ENCODE data around the gene PPP1R16B.
A peak's percentile ranks its signal among the peaks of the same experiment; 100 is the strongest.

The PPP1R16B gene

DNA sequence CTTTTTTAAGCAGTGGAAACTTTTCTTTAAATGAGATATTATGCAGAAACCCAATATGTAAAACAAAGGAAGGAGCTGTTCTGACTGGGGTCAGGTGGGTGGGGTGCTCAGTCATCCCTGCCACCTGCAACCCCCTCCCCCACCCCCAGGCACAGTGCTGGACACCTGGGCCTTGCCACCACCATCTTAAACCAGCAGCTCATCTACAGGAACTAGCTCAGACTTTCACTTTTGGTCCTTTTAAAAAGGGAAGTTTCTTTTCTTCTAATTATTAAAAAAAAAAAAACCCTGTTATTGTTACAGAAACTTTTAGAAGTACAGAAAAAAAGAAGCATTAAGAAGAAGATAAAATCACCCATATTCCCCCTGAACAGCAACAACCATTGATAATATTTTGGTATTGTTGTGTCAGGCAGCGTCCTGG, 37.1 kb downstream of the PPP1R16B start:
- H3K9me3 ChIP-seq, result no peaks in the 10 kb centered on the region
- no peaks in the 10 kb centered on the region for H3K4me1 ChIP-seq
- no peak for DNase-seq
- no peak overlapping the region for H3K4me3 ChIP-seq (ENCODE audit: low read depth, low read length)
- peaks cover 31% of the 10 kb centered on the region for H3K36me3 ChIP-seq
- TF ChIP-seq, protein P1, sequence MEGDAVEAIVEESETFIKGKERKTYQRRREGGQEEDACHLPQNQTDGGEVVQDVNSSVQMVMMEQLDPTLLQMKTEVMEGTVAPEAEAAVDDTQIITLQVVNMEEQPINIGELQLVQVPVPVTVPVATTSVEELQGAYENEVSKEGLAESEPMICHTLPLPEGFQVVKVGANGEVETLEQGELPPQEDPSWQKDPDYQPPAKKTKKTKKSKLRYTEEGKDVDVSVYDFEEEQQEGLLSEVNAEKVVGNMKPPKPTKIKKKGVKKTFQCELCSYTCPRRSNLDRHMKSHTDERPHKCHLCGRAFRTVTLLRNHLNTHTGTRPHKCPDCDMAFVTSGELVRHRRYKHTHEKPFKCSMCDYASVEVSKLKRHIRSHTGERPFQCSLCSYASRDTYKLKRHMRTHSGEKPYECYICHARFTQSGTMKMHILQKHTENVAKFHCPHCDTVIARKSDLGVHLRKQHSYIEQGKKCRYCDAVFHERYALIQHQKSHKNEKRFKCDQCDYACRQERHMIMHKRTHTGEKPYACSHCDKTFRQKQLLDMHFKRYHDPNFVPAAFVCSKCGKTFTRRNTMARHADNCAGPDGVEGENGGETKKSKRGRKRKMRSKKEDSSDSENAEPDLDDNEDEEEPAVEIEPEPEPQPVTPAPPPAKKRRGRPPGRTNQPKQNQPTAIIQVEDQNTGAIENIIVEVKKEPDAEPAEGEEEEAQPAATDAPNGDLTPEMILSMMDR (IDR thresholded peaks at IDR 0.05; ENCODE audit: low read depth, low read length), result no peak
- H3K27me3 ChIP-seq, result no peaks in the 10 kb centered on the region

DNA sequence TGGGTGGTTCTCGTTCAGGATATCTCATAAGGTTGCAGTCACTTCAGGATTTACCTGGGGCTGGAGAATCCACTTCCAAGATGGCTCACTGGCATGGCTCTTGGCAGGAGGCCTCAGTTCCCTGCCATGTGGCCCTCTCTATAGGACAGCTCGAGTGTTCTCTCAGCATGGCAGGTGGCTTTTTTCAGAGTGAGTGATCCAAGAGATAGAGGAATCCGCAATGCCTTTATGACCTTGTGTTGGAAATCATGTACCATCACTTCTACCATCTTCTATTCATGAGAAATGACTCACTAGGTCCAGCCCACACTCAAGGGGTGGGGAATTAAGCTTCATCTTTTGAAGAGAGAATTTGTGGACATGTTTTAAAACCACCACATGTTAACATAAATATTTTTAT, 37.8 kb downstream of the PPP1R16B start:
- Histone ChIP-seq H3K27me3 (no peaks in the 10 kb centered on the region), H3K36me3 (peaks cover 23% of the 10 kb centered on the region)

DNA sequence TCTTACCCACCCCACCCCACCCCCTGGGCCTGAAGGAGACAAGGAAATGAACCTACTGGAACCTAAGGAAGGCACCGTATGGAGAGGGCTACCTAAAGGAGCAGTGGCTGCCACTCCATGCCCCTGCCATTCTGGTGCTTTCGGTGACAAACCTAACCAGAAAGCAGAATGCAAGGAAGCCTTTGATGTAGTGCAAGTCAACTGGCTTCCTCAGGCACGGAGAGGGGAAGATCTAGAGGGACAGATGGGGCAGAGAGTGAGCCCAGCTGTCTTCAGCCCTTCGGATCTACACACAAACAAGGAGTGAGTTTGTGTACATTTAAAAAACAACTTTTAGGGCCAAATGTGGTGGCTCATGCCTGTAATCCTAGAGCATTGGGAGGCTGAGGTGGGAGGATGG, 39.5 kb downstream of the PPP1R16B start:
- TF ChIP-seq, protein P1 (IDR thresholded peaks at IDR 0.05; ENCODE audit: low read depth, low read length), result no peak
- DNase-seq, result no peak

More for the DNA sequence above, 37.8 kb downstream of the PPP1R16B start:
- Histone ChIP-seq H3K4me1 (no peaks in the 10 kb centered on the region), H3K9me3 (no peaks in the 10 kb centered on the region), H3K4me3 (ENCODE audit: low read depth, low read length) (no peak overlapping the region)
- TF ChIP-seq, protein P1 (IDR thresholded peaks at IDR 0.05; ENCODE audit: low read depth, low read length), result no peak
- peak; percentile 28 for DNase-seq

DNA sequence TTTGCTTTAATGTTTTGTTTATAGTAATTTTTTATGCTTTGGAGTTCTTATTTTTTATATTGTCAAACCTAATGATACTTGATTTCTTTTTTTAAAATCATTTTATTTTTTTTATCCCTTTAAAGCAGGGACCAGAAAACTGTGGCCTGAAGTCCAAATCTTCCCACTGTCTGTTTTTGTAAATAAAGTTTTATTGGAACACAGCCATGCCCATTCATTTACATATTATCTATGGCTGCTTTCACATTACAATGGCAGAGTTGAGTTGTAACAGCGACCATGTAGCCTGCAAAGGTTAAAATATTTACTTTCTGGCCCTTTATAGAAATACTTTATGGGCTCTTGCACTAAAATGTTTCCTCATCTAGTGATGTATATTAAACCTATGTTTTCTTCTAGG, 42.3 kb downstream of the PPP1R16B start:
- Histone ChIP-seq H3K4me3 (ENCODE audit: low read depth, low read length) (no peak overlapping the region), H3K4me1 (no peaks in the 10 kb centered on the region), H3K27me3 (no peaks in the 10 kb centered on the region), H3K36me3 (no peaks in the 10 kb centered on the region; the same call in none of the 2 replicates), H3K9me3 (no peaks in the 10 kb centered on the region)
- no peak for DNase-seq
- TF ChIP-seq, protein P1 (IDR thresholded peaks at IDR 0.05; ENCODE audit: low read depth, low read length), result no peak

More for the DNA sequence above, 39.5 kb downstream of the PPP1R16B start:
- no peak overlapping the region for H3K4me3 ChIP-seq (ENCODE audit: low read depth, low read length)
- no peaks in the 10 kb centered on the region for H3K4me1 ChIP-seq
- H3K9me3 ChIP-seq, result no peaks in the 10 kb centered on the region
- no peaks in the 10 kb centered on the region for H3K27me3 ChIP-seq
- H3K36me3 ChIP-seq, result peaks cover 9% of the 10 kb centered on the region

- TF ChIP-seq, protein P1 (IDR thresholded peaks at IDR 0.05; ENCODE audit: low read depth, low read length), result no peak
- H3K9me3 ChIP-seq, result no peaks in the 10 kb centered on the region
- DNase-seq, result no peak
Measured at GRCh38 chr20:38853759-38854158, 48.3 kb downstream of the PPP1R16B start.

GRCh38 chr20:38854654-38855066, 49.2 kb downstream of the PPP1R16B start:
- Histone ChIP-seq H3K4me1 (peaks cover 28% of the 10 kb centered on the region), H3K36me3 (peaks cover 24% of the 10 kb centered on the region), H3K4me3 (ENCODE audit: low read depth, low read length) (no peak overlapping the region), H3K9me3 (no peaks in the 10 kb centered on the region), H3K27me3 (no peaks in the 10 kb centered on the region)
- DNase-seq, result no peak
- TF ChIP-seq, protein P1 (IDR thresholded peaks at IDR 0.05; ENCODE audit: low read depth, low read length), result no peak

More at GRCh38 chr20:38853759-38854158, 48.3 kb downstream of the PPP1R16B start:
- no peaks in the 10 kb centered on the region for H3K27me3 ChIP-seq
- peaks cover 28% of the 10 kb centered on the region for H3K4me1 ChIP-seq
- H3K4me3 ChIP-seq (ENCODE audit: low read depth, low read length), result no peak overlapping the region
- peaks cover 24% of the 10 kb centered on the region for H3K36me3 ChIP-seq
